Stimulated activated CD8-positive, alpha-beta memory T cell treated with anti-CD3 and anti-CD28 coated beads, Interleukin-7, amount 100 ng/mL, for 24 hours (primary cell): ENCODE measurements around the gene ENTHD1.
"Not testable (repeated sequence)": the region's sequence is repeated elsewhere in the genome, so short reads cannot be mapped to it uniquely, and the experiment has no call there.

Experiments used
- DNase-seq: peaks from one replicate; pipeline ENCODE4 v3.0.0-alpha.2; 2020; ENCODE audit warnings: low read depth

The ENTHD1 gene

GRCh38 chr22:39898997-39899396 is 5.4 kb upstream of the ENTHD1 start:
- no peak for DNase-seq

DNA sequence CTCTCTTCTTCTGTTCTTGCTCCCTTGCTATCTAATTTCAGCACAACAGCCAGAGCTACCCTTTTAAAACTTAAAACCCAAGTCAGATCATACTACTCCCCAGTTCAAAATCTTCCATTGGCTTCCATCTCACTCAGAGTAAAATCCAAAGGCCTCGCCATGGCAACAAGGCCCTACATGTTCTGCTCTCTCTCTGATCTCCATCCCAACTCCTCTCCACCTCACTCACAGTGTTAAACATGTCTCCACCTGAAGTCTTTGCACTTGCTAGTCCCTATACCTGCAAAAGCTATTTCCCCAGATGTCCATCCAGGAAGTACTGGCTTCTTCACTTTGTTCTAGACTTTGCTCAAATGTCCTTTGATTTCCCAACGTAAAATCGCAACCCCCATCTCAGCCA is 4.3 kb upstream of the ENTHD1 start:
- no peak for DNase-seq

- DNase-seq: no peak
Observed at GRCh38 chr22:39896313-39896996, 2.9 kb upstream of the ENTHD1 start.

- no peak for DNase-seq
Observed at GRCh38 chr22:39895682-39896081, 2.1 kb upstream of the ENTHD1 start.

DNA sequence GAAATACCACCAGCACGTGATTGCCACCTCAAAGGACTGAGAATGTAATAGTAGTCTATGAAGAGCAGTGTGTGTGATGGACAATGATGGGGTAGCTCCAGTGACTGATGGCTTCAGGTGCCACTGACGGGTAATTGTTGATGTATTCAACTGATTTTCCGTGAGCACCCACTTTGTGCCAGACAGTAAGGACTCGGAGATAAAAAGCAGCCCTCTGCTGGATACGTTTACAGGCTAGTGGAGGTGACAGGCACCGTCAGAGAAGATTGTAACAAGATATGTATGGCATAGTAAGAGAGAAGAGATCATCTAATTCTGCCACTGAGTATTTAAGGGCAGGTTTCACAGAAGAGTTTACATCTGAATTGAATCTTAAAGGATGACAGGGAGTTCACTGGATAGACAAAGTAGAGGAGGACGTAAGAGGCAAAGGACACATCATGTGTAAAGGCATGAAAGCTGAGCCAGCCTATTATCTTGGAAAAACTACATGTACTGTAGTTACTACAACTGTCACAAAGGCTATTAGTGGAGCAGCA is 1.1 kb upstream of the ENTHD1 start:
- no peak for DNase-seq

DNA sequence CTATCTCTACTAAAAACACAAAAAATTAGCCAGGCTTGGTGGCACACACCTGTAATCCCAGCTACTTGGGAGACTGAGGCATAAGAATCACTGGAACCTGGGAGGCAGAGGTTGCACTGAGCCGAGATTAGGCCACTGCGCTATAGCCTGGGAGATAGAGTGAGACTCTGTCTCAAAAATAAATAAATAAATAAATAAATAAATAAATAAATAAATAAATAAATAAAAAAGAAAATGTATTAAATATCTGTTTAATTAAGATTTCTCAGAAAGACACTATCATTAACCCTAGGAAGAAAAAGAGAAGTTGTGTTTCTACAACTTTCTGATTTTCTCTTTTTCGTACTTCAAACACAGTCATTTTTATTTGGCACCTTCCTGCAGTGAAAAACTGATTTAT is 3.6 kb downstream of the ENTHD1 start:
- DNase-seq: not testable (repeated sequence)

DNA sequence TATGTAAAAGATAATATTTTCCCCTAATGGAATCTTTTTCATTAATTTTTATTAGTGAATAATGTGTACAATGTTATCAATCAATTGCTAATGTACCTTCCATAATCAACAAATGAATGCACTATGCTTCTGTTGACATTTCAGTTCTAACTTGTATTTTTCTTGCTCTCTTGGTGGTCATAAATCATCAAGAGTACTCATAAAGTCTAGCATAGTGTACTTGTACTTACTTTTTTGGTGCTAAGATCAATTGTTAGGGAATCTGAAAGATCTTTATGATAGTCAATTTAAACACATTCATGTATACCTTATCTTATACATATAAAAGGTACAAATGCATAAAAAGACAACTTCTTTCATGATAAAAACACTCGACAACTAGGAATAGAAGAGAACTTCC is 10.5 kb downstream of the ENTHD1 start:
- DNase-seq: no peak

GRCh38 chr22:39880722-39881121 is 12.8 kb downstream of the ENTHD1 start:
- DNase-seq: no peak

GRCh38 chr22:39877079-39877845 is 16.3 kb downstream of the ENTHD1 start:
- no peak for DNase-seq

GRCh38 chr22:39875176-39875885 is 18.2 kb downstream of the ENTHD1 start:
- DNase-seq: not testable (repeated sequence)

DNA sequence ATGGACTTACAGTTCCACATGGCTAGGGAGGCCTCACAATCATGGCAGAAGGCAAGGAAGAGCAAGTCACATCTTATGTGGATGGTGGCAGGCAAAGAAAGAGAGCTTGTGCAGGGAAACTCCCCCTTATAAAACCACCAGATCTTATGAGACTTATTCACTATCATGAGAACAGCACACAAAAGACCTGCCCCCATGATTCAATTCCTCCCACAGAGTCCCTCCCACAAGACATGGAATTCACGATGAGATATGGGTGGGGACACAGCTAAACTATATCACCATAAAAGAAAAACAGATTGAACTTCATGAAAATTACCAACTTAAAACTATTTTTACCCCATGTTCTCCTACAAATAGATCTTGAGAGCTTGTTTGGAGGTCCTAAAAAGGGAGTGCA is 19.6 kb downstream of the ENTHD1 start:
- no peak for DNase-seq

DNA sequence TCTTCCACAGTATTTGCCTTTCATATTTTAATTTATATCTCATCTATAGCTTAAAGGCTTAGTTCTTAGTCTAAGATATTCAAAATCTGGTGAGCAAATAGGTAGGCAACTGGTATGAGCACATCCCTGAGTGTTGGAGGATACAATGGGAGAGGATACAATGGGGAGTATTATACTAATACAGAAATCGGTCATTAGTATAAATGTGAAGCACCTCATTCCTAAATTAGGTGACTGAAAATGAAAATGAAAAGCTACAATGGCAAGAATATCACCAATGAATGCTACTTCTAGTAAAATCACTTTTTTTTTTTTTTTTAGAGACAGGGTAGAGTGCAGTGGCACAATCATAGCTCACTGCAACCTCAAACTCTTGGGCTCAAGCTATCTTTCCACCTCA is 21.0 kb downstream of the ENTHD1 start:
- no peak for DNase-seq

GRCh38 chr22:39871008-39871798 is 22.4 kb downstream of the ENTHD1 start:
- no peak for DNase-seq

GRCh38 chr22:39869797-39870196 is 23.8 kb downstream of the ENTHD1 start:
- not testable (repeated sequence) for DNase-seq

DNA sequence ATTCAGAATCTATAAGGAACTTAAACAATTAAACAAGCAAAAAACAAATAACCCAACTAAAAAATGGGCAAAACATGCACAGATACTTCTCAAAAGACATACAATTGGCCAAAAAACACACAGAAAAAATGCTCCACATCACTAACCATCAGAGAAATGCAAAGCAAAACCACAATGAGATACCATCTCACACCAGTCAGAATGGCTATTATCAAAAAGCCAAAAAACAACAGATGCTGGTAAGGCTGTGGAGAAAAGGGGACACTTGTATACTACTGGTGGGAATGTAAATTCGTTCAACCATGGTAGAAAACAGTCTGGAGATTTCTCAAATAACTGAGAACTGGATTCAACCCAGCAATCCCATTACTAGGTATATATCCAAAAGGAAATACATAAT is 24.8 kb downstream of the ENTHD1 start:
- no peak for DNase-seq

GRCh38 chr22:39859903-39860588 is 33.5 kb downstream of the ENTHD1 start:
- DNase-seq: no peak

- DNase-seq: no peak
Observed at GRCh38 chr22:39856588-39856987, 37.0 kb downstream of the ENTHD1 start.

- no peak for DNase-seq
Observed at GRCh38 chr22:39852799-39853198, 40.8 kb downstream of the ENTHD1 start.

DNA sequence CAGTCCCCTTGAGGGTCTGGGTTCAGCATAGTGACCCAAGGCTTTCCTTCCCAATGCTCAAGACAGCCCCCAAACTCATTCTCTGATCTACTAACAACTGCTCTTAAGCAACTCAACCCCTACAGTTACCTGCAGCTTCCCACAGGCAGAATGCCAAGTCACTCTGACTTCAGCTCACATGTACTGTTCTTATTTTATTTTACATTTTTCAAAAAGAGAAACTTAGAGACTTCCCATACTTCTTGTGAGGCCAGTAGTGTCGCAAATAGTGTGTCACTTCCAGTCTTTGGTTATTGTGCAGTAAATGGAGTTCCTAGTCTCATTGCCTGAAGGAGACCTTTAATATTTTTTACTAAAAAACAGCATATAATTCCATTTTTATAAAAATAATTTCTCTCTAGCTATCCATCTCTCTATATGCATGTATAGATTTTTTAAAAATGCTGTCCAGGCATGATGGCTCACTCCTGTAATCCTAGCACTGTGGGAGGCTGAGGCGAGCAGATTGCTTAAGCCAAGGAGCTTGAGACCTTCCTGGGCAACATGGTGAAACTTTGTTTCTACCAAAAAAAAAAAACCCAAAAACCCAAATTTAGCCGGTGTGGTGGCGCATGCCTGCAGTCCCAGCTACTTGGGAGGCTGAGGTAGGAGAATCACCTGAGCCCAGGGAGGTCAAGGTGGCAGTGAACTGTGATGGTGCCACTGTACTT is 41.8 kb downstream of the ENTHD1 start:
- no peak for DNase-seq

GRCh38 chr22:39847477-39847876 is 46.1 kb downstream of the ENTHD1 start:
- no peak for DNase-seq

DNA sequence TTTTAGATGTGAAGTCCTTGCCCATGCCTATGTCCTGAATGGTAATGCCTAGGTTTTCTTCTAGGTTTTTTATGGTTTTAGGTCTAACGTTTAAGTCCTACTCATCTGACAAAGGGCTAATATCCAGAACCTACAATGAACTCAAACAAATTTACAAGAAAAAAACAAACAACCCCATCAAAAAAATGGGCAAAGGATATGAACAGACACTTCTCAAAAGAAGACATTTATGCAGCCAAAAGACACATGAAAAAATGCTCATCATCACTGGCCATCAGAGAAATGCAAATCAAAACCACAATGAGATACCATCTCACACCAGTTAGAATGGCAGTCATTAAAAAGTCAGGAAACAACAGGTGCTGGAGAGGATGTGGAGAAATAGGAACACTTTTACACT is 47.0 kb downstream of the ENTHD1 start:
- DNase-seq: not testable (repeated sequence)
